Stomach (tissue), 4 donors: Measurements from ENCODE around the gene ROBO1.

ENCODE experiments used
- POLR2A ChIP-seq, 4 donors: fragments of 450-650 bp; IDR thresholded peaks; one replicate each; pipeline ENCODE4 v1.6.1; 2016; ENCODE audit warnings: antibody characterized with exemption in 4 of 4, control low read depth in 2 of 4, mild to moderate bottlenecking in 1 of 4, moderate library complexity in 1 of 4
- POLR2AphosphoS5 ChIP-seq, 3 donors: sonication (generic); formaldehyde crosslinking; IDR thresholded peaks; one replicate each; pipeline ENCODE4 v1.6.1; 2016; ENCODE audit warnings: antibody characterized with exemption in 3 of 3
- TF ChIP-seq, protein P1 (sequence below), 7 experiments: fragments of 450-650 bp in 4 of 7; fragments of 200-600 bp in 3 of 7; sonication (generic) in 3 of 7; IDR thresholded peaks; one replicate each; pipeline ENCODE4 v1.5.1; 2016 to 2019; ENCODE audit warnings: antibody characterized with exemption in 7 of 7, control low read depth in 2 of 7, mild to moderate bottlenecking in 1 of 7

DNA sequence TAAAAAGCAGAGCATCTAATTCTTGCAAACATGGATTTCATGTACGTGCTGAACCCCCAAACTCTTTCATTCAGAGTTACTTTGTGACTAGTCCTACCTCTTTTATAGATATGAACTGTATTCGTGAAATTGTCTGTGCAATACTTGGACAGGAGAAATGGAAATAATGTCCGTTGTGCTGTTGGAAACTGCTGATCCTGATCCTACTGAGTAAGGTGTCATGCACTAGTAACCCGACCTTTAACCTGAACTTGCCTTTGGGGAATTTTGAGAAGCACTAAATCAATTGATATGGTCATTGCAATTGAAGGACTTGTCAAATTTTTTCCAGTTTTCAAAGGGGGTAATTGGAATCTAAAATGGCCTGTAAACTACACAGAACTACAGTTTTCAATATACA, 856.4 kb downstream of the ROBO1 start:
- TF ChIP-seq, protein P1, sequence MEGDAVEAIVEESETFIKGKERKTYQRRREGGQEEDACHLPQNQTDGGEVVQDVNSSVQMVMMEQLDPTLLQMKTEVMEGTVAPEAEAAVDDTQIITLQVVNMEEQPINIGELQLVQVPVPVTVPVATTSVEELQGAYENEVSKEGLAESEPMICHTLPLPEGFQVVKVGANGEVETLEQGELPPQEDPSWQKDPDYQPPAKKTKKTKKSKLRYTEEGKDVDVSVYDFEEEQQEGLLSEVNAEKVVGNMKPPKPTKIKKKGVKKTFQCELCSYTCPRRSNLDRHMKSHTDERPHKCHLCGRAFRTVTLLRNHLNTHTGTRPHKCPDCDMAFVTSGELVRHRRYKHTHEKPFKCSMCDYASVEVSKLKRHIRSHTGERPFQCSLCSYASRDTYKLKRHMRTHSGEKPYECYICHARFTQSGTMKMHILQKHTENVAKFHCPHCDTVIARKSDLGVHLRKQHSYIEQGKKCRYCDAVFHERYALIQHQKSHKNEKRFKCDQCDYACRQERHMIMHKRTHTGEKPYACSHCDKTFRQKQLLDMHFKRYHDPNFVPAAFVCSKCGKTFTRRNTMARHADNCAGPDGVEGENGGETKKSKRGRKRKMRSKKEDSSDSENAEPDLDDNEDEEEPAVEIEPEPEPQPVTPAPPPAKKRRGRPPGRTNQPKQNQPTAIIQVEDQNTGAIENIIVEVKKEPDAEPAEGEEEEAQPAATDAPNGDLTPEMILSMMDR (IDR thresholded peaks at IDR 0.05), result no peak
- TF ChIP-seq POLR2AphosphoS5 (IDR thresholded peaks at IDR 0.05), result no peak
- TF ChIP-seq POLR2A (IDR thresholded peaks at IDR 0.05), result no peak
